ENCODE results near the gene ZFR. TPM values are rescaled to one million over a fixed set of nuclear protein-coding genes. Genes with fewer than 3 reads are reported as not detected.

ZFR gene
- total and polyA plus RNA-seq, 2 donors from 2014 or later = 25.7 to 65.2 TPM

GRCh38 chr5:32475334-32476097 lies 31.0 kb upstream of the ZFR start:
- Histone ChIP-seq H3K36me3 (ENCODE audit: control insufficient read depth in 2 of 3, insufficient read depth in 3 of 3, low read length in 3 of 3) (no peaks in the 10 kb centered on the region), H3K4me1 (ENCODE audit: control insufficient read depth in 2 of 3, insufficient read depth in 2 of 3, low read depth in 1 of 3, low read length in 3 of 3) (peaks cover 0 to 7% (median 4%) of the 10 kb centered on the region in 3 donors), H3K9me3 (ENCODE audit: control insufficient read depth in 2 of 3, insufficient read depth in 1 of 3, low read length in 3 of 3) (no peaks in the 10 kb centered on the region), H3K27me3 (ENCODE audit: control insufficient read depth, insufficient read depth, low read length) (no peaks in the 10 kb centered on the region), H3K27ac (ENCODE audit: low read depth in 2 of 2, low read length in 2 of 2) (no peak overlapping the region), H3K9ac (ENCODE audit: low read length in 3 of 3) (no peak overlapping the region), H3K4me3 (ENCODE audit: low read length in 3 of 3) (no peak overlapping the region)
- DNase-seq = peak in 3 of 5 donors; percentile 22 to 29 (median 27)
- no peak for TF ChIP-seq CTCF (IDR thresholded peaks at IDR 0.05; ENCODE audit: borderline replicate concordance, extremely low read depth, insufficient read depth)
- no peak for FAIRE-seq
- intact Hi-C loops (cut with DNase I) = no loop called here

- Histone ChIP-seq H3K4me3 (ENCODE audit: low read length in 3 of 3) (peak overlapping the region in 2 of 3 donors; percentile 6 to 22), H3K4me1 (ENCODE audit: control insufficient read depth in 2 of 3, insufficient read depth in 2 of 3, low read depth in 1 of 3, low read length in 3 of 3) (peaks cover 0 to 7% (median 4%) of the 10 kb centered on the region in 3 donors), H3K36me3 (ENCODE audit: control insufficient read depth in 2 of 3, insufficient read depth in 3 of 3, low read length in 3 of 3) (no peaks in the 10 kb centered on the region), H3K27ac (ENCODE audit: low read depth in 2 of 2, low read length in 2 of 2) (peak overlapping the region; percentile 32 to 47), H3K27me3 (ENCODE audit: control insufficient read depth, insufficient read depth, low read length) (no peaks in the 10 kb centered on the region), H3K9ac (ENCODE audit: low read length in 3 of 3) (no peak overlapping the region), H3K9me3 (ENCODE audit: control insufficient read depth in 2 of 3, insufficient read depth in 1 of 3, low read length in 3 of 3) (no peaks in the 10 kb centered on the region)
- TF ChIP-seq CTCF (IDR thresholded peaks at IDR 0.05; ENCODE audit: borderline replicate concordance, extremely low read depth, insufficient read depth) = no peak
- FAIRE-seq = no peak
- DNase-seq = peak in 3 of 5 donors; percentile 24 to 64 (median 38)
- intact Hi-C loops (cut with DNase I) = no loop called here
These were observed 29.8 kb upstream of the ZFR start for GRCh38 chr5:32474209-32474854.

GRCh38 chr5:32473072-32473471 lies 28.5 kb upstream of the ZFR start:
- Histone ChIP-seq H3K27ac (ENCODE audit: low read depth in 2 of 2, low read length in 2 of 2) (no peak overlapping the region), H3K9me3 (ENCODE audit: control insufficient read depth in 2 of 3, insufficient read depth in 1 of 3, low read length in 3 of 3) (no peaks in the 10 kb centered on the region), H3K4me3 (ENCODE audit: low read length in 3 of 3) (no peak overlapping the region), H3K27me3 (ENCODE audit: control insufficient read depth, insufficient read depth, low read length) (no peaks in the 10 kb centered on the region), H3K36me3 (ENCODE audit: control insufficient read depth in 2 of 3, insufficient read depth in 3 of 3, low read length in 3 of 3) (no peaks in the 10 kb centered on the region), H3K9ac (ENCODE audit: low read length in 3 of 3) (no peak overlapping the region), H3K4me1 (ENCODE audit: control insufficient read depth in 2 of 3, insufficient read depth in 2 of 3, low read depth in 1 of 3, low read length in 3 of 3) (peaks cover 0 to 7% (median 4%) of the 10 kb centered on the region in 3 donors)
- DNase-seq = no peak
- TF ChIP-seq CTCF (IDR thresholded peaks at IDR 0.05; ENCODE audit: borderline replicate concordance, extremely low read depth, insufficient read depth) = no peak
- intact Hi-C loops (cut with DNase I) = no loop called here
- FAIRE-seq = no peak

All from kidney (tissue), 14 donors.